Measurements from ENCODE around the gene RAB7A. TPM values are rescaled to one million over a fixed set of nuclear protein-coding genes. Genes with fewer than 3 reads are reported as not detected.

Gene RAB7A
- total and polyA plus RNA-seq, 10 of the 15 experiments (the other 5 are each of a cell fraction or from before 2014, with no cell fraction given) = 40.3 to 212 (median 160) TPM

DNA sequence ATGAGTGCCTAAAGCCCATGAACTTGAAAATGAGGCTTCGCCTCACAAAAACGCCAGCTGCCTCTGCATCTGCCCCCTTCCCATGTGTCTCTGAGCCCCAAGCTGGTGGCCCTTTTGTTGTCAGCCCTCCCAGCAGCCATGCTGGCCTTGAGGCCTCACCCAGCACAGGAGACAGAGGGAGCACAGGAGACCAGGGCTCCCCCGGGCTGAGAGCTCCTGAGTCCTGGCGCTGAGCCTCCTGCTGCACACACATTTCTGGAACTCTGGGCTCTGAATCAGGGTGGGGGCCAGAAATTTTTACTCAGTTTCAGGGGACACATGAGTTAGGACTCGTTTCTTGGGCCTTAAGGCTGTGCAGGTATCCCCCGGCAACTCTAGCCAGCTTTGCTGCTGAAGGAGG lies 97.0 kb downstream of the RAB7A start:
- Histone ChIP-seq H3K4me2 (ENCODE audit: control insufficient read depth, insufficient read depth) (no peak overlapping the region), H2AFZ (ENCODE audit: control insufficient read depth, low read depth, low read length) (no peak overlapping the region), H3K79me2 (ENCODE audit: control insufficient read depth, insufficient read depth, low read length) (no peaks in the 10 kb centered on the region), H4K20me1 (ENCODE audit: control insufficient read depth, insufficient read depth) (no peaks in the 10 kb centered on the region), H3K27me3 (replicated peaks in 1 of 2; ENCODE audit: control insufficient read depth in 2 of 2, insufficient read depth in 2 of 2, low read length in 1 of 2) (no peaks in the 10 kb centered on the region), H3K9me3 (replicated peaks; ENCODE audit: control insufficient read depth, insufficient read depth, low read length) (no peaks in the 10 kb centered on the region), H3K4me1 (ENCODE audit: control insufficient read depth, insufficient read depth, low read length) (no peaks in the 10 kb centered on the region), H3K27ac (ENCODE audit: control insufficient read depth, insufficient read depth) (no peak overlapping the region), H3K36me3 (ENCODE audit: control insufficient read depth in 2 of 2, insufficient read depth in 2 of 2, low read length in 1 of 2) (no peaks in the 10 kb centered on the region; a peak in 2 of 4 replicates), H3K9ac (ENCODE audit: control insufficient read depth, insufficient read depth, low read length) (no peak overlapping the region), H3K4me3 (no peak overlapping the region)
- TF ChIP-seq ZBTB11 (CRISPR knock-in tag; IDR thresholded peaks at IDR 0.05) = no peak
- no peak for TF ChIP-seq MXI1 (IDR thresholded peaks at IDR 0.05; ENCODE audit: low read depth, low read length)
- TF ChIP-seq SPI1 (IDR thresholded peaks at IDR 0.05; ENCODE audit: borderline replicate concordance, insufficient read depth, low read depth, low read length) = no peak
- TF ChIP-seq, protein P1, sequence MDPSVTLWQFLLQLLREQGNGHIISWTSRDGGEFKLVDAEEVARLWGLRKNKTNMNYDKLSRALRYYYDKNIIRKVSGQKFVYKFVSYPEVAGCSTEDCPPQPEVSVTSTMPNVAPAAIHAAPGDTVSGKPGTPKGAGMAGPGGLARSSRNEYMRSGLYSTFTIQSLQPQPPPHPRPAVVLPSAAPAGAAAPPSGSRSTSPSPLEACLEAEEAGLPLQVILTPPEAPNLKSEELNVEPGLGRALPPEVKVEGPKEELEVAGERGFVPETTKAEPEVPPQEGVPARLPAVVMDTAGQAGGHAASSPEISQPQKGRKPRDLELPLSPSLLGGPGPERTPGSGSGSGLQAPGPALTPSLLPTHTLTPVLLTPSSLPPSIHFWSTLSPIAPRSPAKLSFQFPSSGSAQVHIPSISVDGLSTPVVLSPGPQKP (IDR thresholded peaks at IDR 0.05; ENCODE audit: low read depth, low read length) = no peak
- no peak for TF ChIP-seq SMAD5 (IDR thresholded peaks at IDR 0.05; ENCODE audit: low read depth)
- no peak for TF ChIP-seq PAX8 (IDR thresholded peaks at IDR 0.05)
- no peak for TF ChIP-seq RCOR1 (conservative IDR thresholded peaks at IDR 0.05; ENCODE audit: low read depth, low read length)
- TF ChIP-seq NKRF (conservative IDR thresholded peaks at IDR 0.05) = no peak
- TF ChIP-seq SUPT20H (IDR thresholded peaks at IDR 0.05; ENCODE audit: borderline replicate concordance, control insufficient read depth, low read depth, low read length) = no peak
- no peak for TF ChIP-seq ZNF384 (IDR thresholded peaks at IDR 0.05; ENCODE audit: borderline replicate concordance, low read depth, low read length)
- FAIRE-seq = no peak
- no peak for DNase-seq (ENCODE audit: low read depth, low spot score)
- intact Hi-C loops (cut with micrococcal nuclease; ENCODE audit: unreplicated experiment) (no loop called here), in situ Hi-C loops (cut with MboI) (no loop called here)
- RAD21 ChIA-PET (ENCODE audit: unreplicated experiment) = no interaction called here
- no TSS peak for BruUV-seq (replicated peaks)
- POLR2A ChIA-PET = interaction anchor here (0.6 kb wide), 1 partner anchor 26 kb away, joined by 3 read pairs; no protein-coding TSS in a partner anchor
- SMC1A ChIA-PET (ENCODE audit: uncharacterized antibody, unreplicated experiment) = interaction anchor here (0.6 kb wide), 2 partner anchors 92 to 173 kb away, joined by 3 read pairs; no protein-coding TSS in a partner anchor
- CTCF ChIA-PET = interaction anchor here (1.0 kb wide), 1 partner anchor 142 kb away, joined by 3 read pairs; no protein-coding TSS in a partner anchor
- no peak; the same call in 2 of the 3 replicates for ATAC-seq
- 79% methylated on average over 6 of the region's 6 CpGs for WGBS (ENCODE audit: insufficient coverage, insufficient replicate concordance, low lambda C conversion rate, missing lambda C conversion rate)

Measured in GM12878 (cell line).